ENCODE measurements around the gene TRIM75.
"Not testable (repeated sequence)": the region's sequence is repeated elsewhere in the genome, so short reads cannot be mapped to it uniquely, and the experiment has no call there.

GRCh38 chr4:165019995-165020394, 33.7 kb upstream of the TRIM75 start:
- TF ChIP-seq POLR2A, CTCF (IDR thresholded peaks at IDR 0.05): not testable (repeated sequence)
